NCI-H774 (cell line): ENCODE results near the gene SMIM22.

ENCODE experiments used
- DNase-seq: peaks from one replicate; lab custom pipeline; 2025; lab: John Stamatoyannopoulos, UW

The SMIM22 gene

DNA sequence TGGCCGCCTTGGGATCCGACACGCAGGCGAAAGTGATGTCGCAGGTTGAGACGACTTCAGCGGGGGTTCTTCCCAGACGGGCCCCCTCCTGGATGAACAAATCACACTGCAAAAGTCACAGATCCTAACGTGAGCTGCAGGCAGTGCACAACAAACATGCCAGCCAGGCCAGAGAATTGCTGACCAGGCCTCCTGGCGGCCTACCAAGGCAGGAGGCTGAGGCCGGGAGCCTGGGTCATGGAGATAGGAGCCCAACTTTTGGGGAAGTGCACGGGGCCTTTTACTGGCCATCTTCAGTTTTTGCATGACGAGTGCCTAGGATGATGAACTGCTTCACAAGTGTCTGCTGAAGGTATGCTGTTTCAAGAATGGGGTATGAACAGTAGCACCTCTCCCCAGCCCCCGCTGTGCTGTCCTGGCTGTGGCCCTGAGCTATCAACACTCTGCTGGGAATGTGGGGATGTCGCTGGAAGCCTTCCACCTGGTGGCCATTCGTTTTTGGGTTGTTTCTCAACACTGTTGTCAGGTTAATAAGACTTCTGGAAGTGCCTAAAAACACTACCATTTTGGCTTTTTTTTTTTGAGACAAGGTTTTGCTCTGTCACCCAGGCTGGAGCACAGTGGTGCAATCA is 19.5 kb downstream of the SMIM22 start:
- no peak for DNase-seq

- DNase-seq = no peak
These were observed 25.5 kb downstream of the SMIM22 start for GRCh38 chr16:4820652-4821051.

DNA sequence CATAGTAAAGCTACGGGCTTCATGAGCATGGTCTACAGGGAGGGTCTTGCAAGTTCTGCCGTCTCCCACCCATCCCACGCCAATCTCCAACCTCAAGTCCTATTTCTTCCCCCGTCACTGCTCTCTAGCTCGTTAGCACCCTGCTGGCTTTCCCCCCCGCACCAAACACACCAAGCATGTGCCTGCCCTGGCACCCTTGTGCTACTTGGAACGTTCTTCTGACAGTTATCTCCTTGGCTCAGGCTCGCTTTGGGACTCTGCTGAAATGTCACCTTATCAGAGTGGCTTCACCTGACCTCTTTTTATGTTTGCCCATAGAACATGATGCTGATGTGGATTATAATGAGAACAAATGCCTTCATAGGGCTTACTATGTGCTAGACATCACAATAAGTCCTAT is 30.0 kb downstream of the SMIM22 start:
- no peak for DNase-seq

DNA sequence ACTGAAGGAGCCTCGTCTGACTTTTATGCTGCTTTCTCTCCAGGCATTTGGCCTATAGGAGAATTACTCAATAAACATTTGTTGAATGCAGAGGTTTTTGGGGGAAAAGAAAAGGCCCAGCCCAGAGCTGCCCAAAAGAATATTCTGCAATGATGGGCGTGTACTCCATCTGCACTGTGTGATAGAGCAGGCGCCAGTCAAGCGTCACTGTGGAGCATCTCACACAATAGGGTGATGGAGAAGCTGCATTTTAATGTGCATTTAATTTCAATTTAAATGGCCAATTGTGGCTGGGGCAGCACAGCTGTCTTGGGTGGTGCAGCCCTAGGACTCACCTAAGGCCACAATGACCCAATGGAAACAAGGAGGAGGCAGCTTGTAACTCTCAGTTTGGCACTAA is 31.4 kb downstream of the SMIM22 start:
- DNase-seq = no peak

GRCh38 chr16:4826980-4827379 is 31.8 kb downstream of the SMIM22 start:
- DNase-seq = no peak

GRCh38 chr16:4828567-4829321 is 33.6 kb downstream of the SMIM22 start:
- DNase-seq = no peak

GRCh38 chr16:4830408-4830807 is 35.2 kb downstream of the SMIM22 start:
- no peak for DNase-seq

- no peak for DNase-seq
These were observed 36.4 kb downstream of the SMIM22 start for GRCh38 chr16:4831616-4832015.

- no peak for DNase-seq
These were observed 37.7 kb downstream of the SMIM22 start for GRCh38 chr16:4832698-4833343.

DNA sequence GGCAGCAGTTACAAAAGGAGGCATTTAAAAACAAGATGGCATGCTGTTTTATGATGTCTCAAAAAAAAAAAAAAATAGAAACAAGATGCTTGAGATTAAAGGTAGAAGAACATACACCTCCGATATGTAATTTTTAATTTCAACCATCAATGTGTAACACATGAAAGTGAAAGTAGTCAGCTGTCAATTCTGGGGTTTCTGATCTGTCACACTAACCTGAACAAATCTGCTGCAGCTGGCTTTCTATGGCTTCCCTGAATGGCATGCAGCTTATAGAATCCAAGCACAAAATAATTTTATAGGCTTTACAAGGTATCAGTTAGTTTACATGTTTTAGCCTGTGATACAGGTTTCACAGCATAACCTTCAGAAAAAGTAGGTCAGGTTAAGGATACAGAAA is 38.4 kb downstream of the SMIM22 start:
- DNase-seq = no peak

DNA sequence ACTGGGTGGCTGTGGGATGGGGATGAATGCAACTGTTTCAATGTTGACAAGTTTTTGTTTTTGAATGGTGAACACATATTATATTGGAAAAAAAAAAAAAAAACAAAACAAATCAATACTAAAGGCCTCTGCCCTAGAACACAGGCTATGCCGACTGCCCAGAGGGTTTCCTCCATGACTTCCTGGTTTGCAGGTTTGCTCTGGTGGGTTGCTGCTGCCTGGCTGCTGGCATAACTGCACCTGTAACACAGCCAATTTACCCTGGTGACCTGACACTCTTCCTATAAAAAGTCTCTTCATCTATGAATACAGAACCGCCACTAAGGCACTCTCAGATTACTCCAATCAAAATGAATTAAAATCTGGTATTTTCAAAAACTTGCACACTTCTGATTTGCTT is 41.6 kb downstream of the SMIM22 start:
- DNase-seq = no peak

- DNase-seq = no peak
These were observed 42.7 kb downstream of the SMIM22 start for GRCh38 chr16:4837733-4838501.

- no peak for DNase-seq
These were observed 44.8 kb downstream of the SMIM22 start for GRCh38 chr16:4839942-4840341.

- no peak for DNase-seq
These were observed 45.8 kb downstream of the SMIM22 start for GRCh38 chr16:4840984-4841383.
